Measurements from ENCODE around the gene MSANTD3. TPM values are rescaled to one million over a fixed set of nuclear protein-coding genes. Genes with fewer than 3 reads are reported as not detected.
A peak's percentile ranks its signal among the peaks of the same experiment; 100 is the strongest.
"Not testable (repeated sequence)": the region's sequence is repeated elsewhere in the genome, so short reads cannot be mapped to it uniquely, and the experiment has no call there.

The MSANTD3 gene
- total RNA-seq, 2 donors from 2014 or later, result 26.4 to 59.4 TPM

GRCh38 chr9:100426189-100426529 lies 784 bp upstream of the MSANTD3 start:
- no peak for DNase-seq (ENCODE audit: low spot score)
- intact Hi-C loops (cut with DNase I), result loop anchor here in 1 of 2 donors (5.0 kb wide), 1 partner anchor 74 kb away; the partner anchor contains the start of gene TEX10

GRCh38 chr9:100427366-100428263 lies 672 bp downstream of the MSANTD3 start:
- peak; percentile 85 for DNase-seq (ENCODE audit: low spot score)
- intact Hi-C loops (cut with DNase I), result loop anchor here in 1 of 2 donors (5.0 kb wide), 1 partner anchor 75 kb away; the partner anchor contains the start of gene TEX10

GRCh38 chr9:100428871-100429654 lies 2.1 kb downstream of the MSANTD3 start:
- no peak for DNase-seq (ENCODE audit: low spot score)
- intact Hi-C loops (cut with DNase I), result loop anchor here in 1 of 2 donors (5.0 kb wide), 1 partner anchor 77 kb away; the partner anchor contains the start of gene TEX10

DNA sequence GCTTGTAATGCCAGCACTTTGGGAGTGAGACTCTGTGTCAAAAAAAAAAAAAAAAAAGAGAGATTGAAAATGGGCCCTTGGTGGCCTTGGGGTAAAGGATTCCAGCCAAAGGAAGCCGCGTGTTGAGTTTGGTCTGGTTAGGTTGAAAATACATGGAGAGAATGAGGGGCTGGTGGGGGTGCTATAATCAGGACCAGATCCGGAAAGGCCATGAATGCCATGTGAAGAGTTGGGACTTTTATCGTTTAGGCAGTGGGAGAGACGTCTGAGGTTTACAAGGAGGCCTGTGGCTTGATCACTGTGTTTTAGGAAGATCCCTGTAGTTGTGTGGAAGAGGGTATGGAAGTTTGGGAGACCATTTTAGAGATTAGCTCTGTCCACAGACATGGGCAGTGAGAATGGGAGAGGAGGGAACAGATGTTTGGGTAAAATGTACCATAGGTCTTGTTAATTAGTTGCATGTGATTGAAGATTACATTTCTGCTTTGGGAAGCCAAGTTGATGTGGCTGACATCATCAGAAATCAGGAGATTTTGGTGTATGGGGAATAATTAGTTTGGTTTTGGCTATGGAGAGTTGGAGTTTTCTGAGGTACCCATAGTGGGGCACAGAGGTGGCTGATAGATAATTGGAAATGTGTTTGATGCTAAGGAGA lies 3.5 kb downstream of the MSANTD3 start:
- DNase-seq (ENCODE audit: low spot score), result no peak
- intact Hi-C loops (cut with DNase I), result no loop called here

GRCh38 chr9:100431886-100432285 lies 4.9 kb downstream of the MSANTD3 start:
- intact Hi-C loops (cut with DNase I), result no loop called here

DNA sequence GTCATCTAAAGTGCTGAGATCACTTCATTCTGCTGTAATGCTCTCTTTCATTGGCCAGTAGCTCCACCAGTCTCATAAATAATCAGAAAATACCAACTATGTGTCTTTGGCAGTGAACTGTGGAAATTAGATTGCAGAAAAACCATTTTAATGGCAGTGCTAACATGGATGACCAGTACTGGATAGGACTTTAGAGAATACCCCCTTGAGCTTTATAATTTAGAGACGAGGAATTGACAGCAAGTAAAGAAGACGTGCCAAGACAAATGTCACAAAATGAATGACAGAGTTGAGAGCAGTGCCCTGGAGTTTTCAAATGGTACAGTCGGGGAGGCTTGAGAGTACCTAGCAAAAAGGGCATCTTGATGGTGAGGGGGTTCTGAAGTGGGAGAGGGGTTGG lies 5.8 kb downstream of the MSANTD3 start:
- intact Hi-C loops (cut with DNase I), result no loop called here
- DNase-seq (ENCODE audit: low spot score), result no peak

More at GRCh38 chr9:100431886-100432285, 4.9 kb downstream of the MSANTD3 start:
- no peak for DNase-seq (ENCODE audit: low spot score)

GRCh38 chr9:100436571-100436970 lies 9.6 kb downstream of the MSANTD3 start:
- no peak for DNase-seq (ENCODE audit: low spot score)
- intact Hi-C loops (cut with DNase I), result no loop called here

GRCh38 chr9:100437860-100438805 lies 11.2 kb downstream of the MSANTD3 start:
- intact Hi-C loops (cut with DNase I), result no loop called here
- no peak for DNase-seq (ENCODE audit: low spot score)

GRCh38 chr9:100440071-100440470 lies 13.1 kb downstream of the MSANTD3 start:
- intact Hi-C loops (cut with DNase I), result no loop called here
- DNase-seq (ENCODE audit: low spot score), result no peak

DNA sequence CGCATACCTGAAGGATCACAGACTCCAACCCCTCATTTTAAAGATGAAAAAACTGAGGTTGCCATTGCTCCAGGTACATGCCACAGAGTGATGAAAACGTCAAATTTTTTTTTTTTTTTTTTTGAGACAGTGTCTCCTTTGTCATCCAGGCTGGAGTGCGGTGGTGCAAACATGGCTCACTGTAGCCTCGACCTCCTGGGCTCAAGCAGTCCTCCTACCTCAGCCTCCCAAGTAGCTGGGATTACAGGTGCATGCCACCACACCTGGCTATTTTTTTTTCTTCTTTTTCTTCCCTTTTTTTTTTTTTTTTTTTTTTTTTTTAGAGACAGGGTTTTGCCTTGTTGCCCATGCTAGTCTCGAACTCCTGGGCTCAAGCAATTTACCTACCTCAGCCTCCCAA lies 13.5 kb downstream of the MSANTD3 start:
- intact Hi-C loops (cut with DNase I), result not testable (repeated sequence)

DNA sequence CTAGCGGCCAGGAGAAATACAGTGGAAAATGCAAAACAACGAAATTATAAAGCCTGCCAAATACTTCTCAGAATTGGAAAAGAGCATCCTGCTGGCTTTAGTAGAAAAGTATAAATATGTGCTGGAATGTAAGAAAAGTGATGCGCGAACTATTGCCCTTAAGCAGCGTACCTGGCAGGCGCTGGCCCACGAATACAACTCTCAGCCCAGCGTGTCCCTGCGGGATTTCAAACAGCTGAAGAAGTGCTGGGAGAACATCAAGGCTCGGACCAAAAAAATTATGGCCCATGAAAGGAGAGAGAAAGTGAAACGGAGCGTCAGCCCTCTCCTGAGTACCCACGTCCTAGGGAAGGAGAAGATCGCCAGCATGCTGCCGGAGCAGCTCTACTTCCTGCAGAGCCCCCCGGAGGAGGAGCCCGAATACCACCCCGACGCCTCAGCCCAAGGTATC lies 15.0 kb downstream of the MSANTD3 start:
- intact Hi-C loops (cut with DNase I), result no loop called here
- no peak for DNase-seq (ENCODE audit: low spot score)

More for the DNA sequence above, 13.5 kb downstream of the MSANTD3 start:
- DNase-seq (ENCODE audit: low spot score), result not testable (repeated sequence)

- no peak for DNase-seq (ENCODE audit: low spot score)
- intact Hi-C loops (cut with DNase I), result no loop called here
Measured at GRCh38 chr9:100443781-100444768, 17.1 kb downstream of the MSANTD3 start.

DNA sequence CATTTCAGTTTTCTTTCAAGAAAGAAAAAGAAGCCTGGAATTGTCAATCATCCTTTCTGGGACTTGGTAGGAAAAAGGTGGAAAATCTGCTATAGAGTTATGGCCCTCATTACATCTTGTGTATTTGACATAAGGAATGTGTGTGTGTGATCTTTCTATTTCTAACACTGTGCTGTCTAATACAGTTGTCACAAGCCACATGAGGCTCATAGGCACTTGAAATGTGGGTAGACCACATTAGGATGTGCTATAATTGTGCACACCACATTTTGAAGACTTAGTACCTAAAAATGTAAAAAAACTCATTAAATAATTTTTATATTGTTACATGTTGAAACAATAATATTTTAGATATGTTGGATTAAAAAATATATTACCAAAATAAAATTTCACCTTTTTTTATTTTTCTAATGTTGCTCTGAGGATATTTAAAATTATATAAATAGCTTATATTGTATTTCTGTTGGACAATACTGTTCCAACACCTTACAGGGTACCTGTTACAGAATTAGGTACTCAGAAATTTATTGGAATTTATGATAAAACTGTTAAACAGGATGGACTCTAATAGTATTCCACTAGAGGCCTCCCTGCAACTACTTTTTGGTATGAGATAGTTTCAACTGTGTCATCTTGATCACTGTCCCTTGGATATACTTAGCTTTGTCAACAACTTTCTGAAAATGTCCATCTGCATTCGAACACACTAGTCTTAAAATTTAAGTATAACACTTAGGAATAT lies 18.4 kb downstream of the MSANTD3 start:
- no peak for DNase-seq (ENCODE audit: low spot score)
- intact Hi-C loops (cut with DNase I), result no loop called here

DNA sequence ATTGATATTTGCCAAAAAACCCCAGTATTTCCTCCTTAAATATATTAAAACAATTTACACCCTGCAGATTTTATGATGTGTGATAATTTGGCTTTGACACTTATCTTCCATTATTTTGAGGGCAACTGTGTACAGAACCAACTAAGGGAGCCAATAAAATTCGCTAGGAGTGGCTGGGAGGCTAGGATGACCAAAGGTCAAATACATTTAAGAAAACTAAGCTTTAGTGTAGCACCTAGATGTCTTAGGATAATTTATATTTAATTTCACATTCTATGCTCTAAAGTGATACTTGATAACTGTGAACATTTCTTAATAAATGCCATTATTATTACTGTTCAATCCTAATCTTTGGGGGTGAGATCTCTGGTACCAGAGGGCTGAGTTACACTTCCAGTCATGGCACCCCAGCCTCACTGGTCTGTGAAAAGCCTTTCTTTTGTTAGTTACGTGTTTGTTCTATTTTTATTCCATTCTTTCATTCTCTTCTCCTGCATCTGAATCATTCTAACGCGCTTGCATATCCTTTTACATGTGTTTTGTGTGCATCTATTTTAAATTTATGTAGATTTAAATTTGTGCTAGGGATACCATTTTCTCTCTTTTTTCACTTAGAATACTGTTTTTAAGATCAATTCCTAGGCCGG lies 19.1 kb downstream of the MSANTD3 start:
- no peak for DNase-seq (ENCODE audit: low spot score)
- intact Hi-C loops (cut with DNase I), result no loop called here

GRCh38 chr9:100447041-100447440 lies 20.1 kb downstream of the MSANTD3 start:
- no peak for DNase-seq (ENCODE audit: low spot score)
- intact Hi-C loops (cut with DNase I), result no loop called here

- DNase-seq (ENCODE audit: low spot score), result no peak
- intact Hi-C loops (cut with DNase I), result no loop called here
Measured at GRCh38 chr9:100448266-100448665, 21.3 kb downstream of the MSANTD3 start.
